D341Med (cell line): ENCODE data around the gene LHB.
A peak's percentile ranks its signal among the peaks of the same experiment; 100 is the strongest.
"Not testable (repeated sequence)": the region's sequence is repeated elsewhere in the genome, so short reads cannot be mapped to it uniquely, and the experiment has no call there.

Experiments
- DNase-seq: peaks from one replicate; pipeline ENCODE4 v3.0.0; 2012; ENCODE audit warnings: low spot score

Gene LHB

DNA sequence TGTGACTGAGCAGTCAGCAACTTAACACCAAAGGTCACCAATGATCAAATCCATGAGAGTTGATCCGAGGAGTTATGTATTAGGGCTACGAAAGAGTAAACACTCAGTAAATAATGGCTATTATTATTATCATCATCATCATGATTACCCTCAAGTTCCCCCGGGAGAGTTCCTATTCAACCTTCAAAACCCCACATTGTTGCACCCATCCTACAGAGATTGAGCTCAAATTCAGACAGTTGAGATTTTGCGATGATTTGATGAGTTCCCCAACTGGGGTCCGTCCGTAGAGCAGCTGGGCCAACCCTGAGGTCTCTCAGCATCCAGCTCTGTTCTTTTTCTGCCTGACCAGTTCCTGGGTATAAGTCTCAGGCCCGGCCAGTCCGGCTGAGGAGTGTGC is 21.2 kb upstream of the LHB start:
- not testable (repeated sequence) for DNase-seq

DNA sequence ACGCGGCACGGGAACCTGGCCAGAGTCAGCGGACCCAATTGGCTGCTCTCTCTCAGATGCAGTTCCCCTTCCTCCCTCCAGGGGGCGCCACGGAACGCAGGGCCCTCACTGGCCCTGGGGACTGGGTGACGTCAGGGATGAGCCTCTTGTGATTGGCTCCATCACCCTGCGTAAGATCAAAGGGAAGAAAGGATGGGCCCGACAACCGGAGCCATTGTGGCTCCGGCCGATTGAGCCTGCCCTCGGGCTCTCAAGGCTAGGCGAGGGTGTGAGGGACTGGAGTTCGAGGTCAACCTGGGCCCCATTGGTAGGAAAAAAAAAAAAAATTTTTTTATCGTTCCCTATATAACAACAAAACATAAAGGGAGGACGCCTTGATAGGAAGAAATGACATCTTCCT is 19.9 kb upstream of the LHB start, which contains the start of gene CGB1:
Gene CGB1, minus strand, starts transcription at position 81 of the 400 bp plus-strand sequence. CDS start 184 bp downstream, outside the sequence.
- peak; percentile 22 for DNase-seq

DNA sequence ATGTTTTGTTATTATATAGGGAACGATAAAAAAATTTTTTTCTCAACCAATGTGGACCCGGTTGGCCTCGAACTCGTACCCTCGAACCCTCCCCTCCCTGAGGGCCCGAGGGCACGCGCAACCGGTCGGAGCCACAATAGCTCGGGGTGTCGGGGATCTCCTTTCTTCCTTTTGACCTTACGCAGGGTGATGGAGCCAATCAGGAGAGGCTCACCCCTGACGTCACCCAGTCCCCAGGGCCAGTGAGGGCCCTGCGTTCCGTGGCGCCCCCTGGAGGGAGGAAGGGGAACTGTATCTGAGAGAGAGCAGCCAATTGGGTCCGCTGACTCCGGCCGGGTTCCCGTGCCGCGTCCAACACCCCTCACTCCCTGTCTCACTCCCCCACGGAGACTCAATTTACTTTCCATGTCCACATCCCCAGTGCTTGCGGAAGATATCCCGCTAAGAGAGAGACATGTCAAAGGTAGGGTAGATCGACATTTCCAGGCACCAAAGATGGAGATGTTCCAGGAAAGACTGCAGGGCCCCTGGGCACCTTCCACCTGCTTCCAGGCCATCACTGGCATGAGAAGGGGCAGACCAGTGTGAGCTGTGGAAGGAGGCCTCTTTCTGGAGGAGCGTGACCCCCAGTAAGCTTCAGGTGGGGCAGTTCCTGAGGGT is 14.9 kb upstream of the LHB start, which contains the start of gene CGB2:
Gene CGB2, plus strand, starts transcription at position 249 of the 660 bp plus-strand sequence. Its CDS starts 206 bp downstream, at position 455.
- DNase-seq, result peak; percentile 38

GRCh38 chr19:49030323-49030722 is 13.4 kb upstream of the LHB start:
- DNase-seq, result not testable (repeated sequence)

DNA sequence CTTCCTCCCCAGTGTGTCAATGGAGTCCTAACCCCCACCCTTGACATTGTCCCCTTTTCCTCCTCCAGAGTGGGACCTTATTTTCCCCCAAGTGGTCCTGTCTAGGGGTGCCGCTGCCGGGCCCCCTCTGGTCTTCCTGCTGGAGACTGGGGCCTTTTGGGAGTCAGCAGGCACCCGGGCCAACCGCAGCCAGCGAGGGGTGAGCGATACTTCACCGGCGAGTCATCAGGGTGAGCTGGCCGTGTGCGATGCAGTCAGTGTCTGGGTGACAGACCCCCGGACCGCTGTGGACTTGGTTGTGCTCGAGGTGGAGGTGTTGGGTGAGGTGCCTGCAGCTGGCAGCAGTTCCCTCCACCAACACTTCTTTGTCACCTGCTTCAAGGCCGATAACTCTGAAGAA is 12.9 kb upstream of the LHB start:
- DNase-seq, result not testable (repeated sequence)

DNA sequence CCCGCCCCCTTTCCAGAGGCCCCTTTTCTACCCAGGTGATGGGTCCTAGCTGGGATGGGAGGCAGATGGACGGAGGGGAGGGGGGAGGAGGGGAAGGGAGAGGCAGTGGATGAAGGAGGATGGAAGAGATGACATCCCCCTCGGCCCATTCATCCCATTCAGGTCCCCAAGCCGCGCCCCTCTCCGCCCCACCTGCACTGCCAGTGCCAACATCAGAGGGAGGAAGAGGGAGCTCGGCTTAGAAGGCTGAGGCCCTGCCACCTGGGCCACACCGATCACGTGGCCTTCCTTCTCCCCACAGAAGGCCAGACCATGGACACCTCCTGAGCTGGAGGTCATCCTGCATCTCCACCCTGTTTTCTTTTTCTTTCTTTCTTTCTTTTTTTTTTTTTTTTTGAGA is 11.8 kb upstream of the LHB start:
- DNase-seq, result not testable (repeated sequence)

GRCh38 chr19:49025599-49025998 is 8.7 kb upstream of the LHB start:
- DNase-seq, result not testable (repeated sequence)

GRCh38 chr19:49025088-49025487 is 8.2 kb upstream of the LHB start:
- DNase-seq, result not testable (repeated sequence)

GRCh38 chr19:49024233-49024632 is 7.3 kb upstream of the LHB start, which contains the start of gene CGB3:
TSS of gene CGB3 (minus strand) at chr19:49024333. CDS start at chr19:49023971, 362 bp downstream.
- not testable (repeated sequence) for DNase-seq

DNA sequence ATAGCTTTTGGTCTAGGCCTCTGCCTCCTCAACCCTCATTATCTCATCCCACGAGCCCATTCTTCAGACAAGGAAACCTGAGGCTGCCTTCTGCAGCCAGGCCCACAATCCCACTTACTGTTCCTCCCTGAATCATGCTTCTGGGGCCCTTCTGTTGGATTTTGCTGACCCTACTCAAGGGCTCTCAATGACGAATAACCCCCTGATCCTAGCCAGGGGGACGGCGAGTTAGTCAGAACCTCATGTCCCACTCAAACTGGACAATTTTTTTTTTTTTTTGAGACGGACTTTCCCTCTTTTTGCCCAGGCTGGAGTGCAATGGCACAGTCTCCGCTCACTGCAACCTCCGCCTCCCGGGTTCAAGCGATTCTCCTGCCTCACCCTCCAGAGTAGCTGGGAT is 5.2 kb upstream of the LHB start:
- no peak for DNase-seq

DNA sequence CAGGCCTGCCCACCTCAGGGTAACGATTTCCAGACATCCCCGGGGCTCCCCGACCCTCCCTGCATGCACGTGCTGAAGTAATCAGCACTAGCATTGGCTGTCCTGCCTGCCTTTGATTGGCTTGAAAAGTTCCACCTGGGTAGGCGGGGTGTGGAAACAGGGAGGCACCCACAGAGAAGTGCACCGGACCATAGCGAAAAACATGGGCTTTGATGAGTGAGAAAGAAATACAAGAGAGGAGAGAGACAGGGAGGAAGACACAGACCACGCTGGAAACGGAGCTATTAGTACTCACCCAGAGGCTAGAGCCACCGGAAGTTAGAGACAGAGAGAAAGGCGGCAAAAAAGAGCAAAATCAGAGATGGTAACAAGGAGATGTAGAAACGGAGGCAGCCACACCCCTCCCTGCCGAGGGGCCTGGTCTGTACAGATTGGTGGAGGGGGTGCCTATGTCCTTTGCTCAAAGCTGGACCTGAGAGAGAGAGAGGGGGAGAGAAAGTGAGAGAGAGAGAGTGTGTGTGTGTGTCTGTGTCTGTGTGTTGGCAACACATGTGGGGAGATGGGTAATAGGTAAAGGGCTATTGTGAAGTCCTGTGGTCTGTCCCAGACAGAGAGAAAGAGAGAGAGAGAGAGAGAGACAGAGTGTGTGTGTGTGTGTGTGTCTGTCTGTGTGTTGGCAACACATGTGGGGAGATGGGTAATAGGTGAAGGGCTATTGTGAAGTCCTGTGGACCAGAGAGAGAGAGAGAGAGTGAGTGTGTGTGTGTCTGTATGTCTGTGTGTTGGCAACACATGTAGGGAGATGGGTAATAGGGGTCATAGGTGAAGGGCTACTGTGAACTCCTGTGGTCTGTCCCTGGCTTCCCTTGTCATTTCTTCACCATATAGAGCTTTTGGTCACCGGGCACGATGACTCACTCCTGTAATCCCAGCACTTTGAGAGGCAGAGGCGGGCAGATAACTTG is 4.3 kb upstream of the LHB start:
- peak; percentile 34 for DNase-seq

- DNase-seq, result peak; percentile 22
Measured at GRCh38 chr19:49020342-49020741, 3.5 kb upstream of the LHB start.

GRCh38 chr19:49019242-49019932 is 2.5 kb upstream of the LHB start:
- DNase-seq, result peak; percentile 75

DNA sequence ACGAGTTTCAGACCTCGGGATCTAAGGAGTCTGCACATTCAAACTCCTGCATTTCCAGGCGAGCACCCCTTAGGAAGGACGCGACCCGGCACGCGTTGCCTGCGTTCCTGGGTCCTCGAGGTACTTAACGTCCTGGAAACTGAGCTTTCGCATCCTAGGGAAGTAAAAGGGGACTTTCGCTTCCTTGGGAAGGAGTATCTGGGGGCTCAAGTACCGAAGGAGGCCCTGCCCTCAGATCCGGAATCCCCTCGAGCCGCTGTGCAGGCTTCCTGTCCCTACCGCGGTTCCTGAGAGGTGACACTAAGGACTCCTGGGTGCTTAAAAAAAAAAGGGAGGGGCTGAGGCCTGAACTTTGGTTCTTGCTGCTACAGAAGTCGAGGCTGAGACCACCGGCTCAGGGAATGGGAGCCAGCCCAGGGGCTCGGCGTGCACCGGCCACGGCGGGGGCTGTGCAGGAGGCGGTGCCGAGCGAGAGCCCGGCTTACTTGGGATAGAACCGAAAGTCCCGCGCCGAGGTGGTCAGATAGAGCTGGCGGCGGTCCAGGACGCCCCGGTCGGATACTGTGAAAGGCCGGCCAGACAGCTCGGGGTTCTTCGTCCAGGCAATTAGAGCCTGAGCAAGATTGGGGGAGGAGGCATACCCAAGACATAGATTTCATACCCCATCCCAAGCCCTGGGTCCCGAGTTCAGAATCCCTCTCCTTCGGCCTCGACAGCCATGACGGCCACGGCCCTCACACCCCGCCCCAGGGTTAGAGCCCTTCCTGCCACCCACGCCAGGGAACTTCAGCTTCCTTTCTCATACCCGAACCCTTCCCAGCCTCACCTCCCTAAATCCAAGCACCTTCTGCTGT is 1.7 kb upstream of the LHB start:
- DNase-seq, result peak; percentile 33

- peak; percentile 89 for DNase-seq
Measured at GRCh38 chr19:49017666-49018351, 918 bp upstream of the LHB start.

DNA sequence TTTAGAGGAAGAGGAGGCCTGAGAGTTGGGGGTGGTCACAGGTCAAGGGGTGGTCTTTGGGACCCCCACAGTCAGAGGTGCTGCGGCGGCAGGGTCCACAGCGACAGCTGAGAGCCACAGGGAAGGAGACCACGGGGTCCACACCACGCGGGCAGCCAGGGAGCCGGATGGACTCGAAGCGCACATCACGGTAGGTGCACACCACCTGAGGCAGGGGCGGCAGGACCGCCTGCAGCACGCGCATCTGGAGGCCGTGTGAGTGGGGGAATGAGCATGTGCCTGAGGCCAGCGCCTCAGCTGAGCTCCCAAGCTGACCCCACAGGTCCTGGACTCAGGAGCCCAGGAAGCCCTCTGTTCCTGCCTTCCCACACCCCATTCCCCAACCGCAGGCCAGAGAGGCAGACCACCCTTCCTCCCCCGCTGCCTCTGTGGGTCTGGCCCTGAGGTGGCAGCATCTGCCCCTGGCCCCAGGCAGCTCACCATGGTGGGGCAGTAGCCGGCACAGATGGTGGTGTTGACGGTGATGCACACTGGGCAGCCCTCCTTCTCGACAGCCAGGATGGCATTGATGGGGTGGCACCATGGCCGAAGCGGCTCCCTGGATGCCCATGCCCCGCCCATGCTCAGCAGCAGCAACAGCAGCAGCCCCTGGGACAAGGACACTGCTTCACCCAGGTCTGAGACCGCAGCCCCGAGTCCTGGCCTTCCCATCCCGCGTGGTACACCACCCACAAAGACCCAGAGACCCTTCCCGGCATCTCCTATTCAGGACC is 638 bp downstream of the LHB start:
- no peak for DNase-seq

- DNase-seq, result no peak
Measured at GRCh38 chr19:49014870-49015255, 2.0 kb downstream of the LHB start.

- no peak for DNase-seq
Measured at GRCh38 chr19:49014123-49014869, 2.6 kb downstream of the LHB start.

DNA sequence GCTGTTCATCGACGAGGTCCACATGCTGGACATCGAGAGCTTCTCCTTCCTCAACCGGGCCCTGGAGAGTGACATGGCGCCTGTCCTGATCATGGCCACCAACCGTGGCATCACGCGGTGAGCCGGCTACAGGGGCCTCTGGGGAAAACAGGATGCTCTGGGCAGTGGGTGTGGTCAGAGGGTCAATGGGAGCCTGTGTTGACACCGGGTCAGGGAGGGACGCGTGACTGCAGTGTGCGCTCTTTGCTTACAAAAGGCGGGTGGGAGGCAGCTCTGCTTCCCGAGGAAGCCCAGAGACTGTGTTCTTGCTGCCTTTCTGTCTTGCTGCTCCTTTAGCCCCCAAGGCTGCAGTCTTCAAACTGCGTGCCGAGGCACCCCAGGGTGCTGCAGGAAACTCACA is 5.7 kb downstream of the LHB start:
- DNase-seq, result no peak
